ENCODE results near the gene METAP1. TPM values are rescaled to one million over a fixed set of nuclear protein-coding genes. Genes with fewer than 3 reads are reported as not detected.

Gene METAP1
- 76.8 and 106 TPM in 2 replicates for polyA plus RNA-seq (2011; rRNA removed)
- 38.1 and 39.0 TPM in 2 replicates for polyA plus RNA-seq (2012; cell fraction: cytosol; rRNA removed)
- 30.6 and 41.8 TPM in 2 replicates for polyA plus RNA-seq (2012; cell fraction: nucleus; rRNA removed)
- 60.6 to 68.2 TPM (median 64.5 TPM) in 3 replicates for polyA plus RNA-seq (2017; fragmentation: RNase III; extraction: RNeasy Plus Mini Kit Qiagen cat#74134 plus additional on column Dnase treatment)
- 38.8 and 46.9 TPM in 2 replicates for polyA minus RNA-seq (2011; rRNA and poly(A)+ RNA removed)

DNA sequence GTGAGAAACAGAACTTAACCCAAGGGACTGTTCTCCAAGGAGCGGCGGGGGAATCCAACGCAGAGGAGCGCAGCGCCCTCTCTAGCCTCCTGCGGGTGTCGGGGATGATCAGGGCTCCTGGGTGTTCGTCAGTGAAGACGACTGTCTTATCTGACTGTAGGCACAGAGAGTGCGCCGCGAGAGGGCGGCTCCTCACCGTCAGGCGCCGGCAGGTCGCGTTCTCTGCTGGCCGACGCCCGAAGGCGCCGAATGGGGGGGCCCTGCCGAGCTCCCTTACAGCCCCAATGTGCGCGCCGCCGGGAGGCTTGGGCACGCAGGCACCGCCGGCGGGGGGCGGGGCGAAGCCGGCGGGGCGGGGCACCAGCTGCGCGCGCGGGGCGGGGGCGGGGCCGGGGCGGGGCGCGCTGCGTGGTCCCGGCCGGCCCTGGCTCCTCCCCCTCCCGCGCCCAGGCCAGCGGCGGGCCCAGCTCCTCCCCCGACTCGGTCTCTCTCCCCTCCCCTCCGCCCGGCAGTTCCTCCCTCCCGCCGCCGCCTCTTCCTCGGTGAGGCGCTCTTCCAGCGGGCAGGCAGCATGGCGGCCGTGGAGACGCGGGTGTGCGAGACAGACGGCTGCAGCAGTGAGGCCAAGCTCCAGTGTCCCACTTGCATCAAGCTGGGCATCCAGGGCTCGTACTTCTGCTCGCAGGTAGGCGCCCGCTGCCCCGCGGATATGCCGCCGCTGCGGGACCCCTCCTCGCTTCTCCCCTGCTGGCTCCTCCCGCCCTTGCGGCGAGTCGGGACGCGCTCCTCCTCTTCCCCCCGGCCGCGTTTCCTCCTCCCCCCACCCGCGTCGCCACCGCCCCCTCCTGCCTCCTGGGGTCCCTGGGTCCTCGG lies at the start of gene METAP1:
METAP1 (plus strand) TSS at position 539 of the 873 bp plus-strand sequence; CDS start at position 572, 33 bp downstream.
- ChIA-PET POLR2A (interaction anchor here (0.6 to 1.9 kb wide), 16 partner anchors 11 to 852 kb away, joined by 3 to 37 read pairs (median 4); partner anchors contain the start of genes ADH5, EIF4E, RAP1GDS1 and STPG2), CTCF (interaction anchor here (0.6 to 5.3 kb wide), 41 partner anchors 9 to 734 kb away, joined by 3 to 79 read pairs (median 3); partner anchors contain the start of gene ADH5)
- H3K4me2 ChIP-seq, result peak within 1 kb of the TSS; percentile 87
- no peaks in the 10 kb centered on the region for H3K9me3 ChIP-seq
- H3K27ac ChIP-seq, result peak within 1 kb of the TSS; percentile 93 to 99
- ATAC-seq (peak; percentile 96), FAIRE-seq (no peak), DNase-seq (ENCODE audit: low read depth in 1 of 2, low spot score in 1 of 2) (peak; percentile 82 to 95)
- TF ChIP-seq CTCF (IDR thresholded peaks at IDR 0.05) (peak; percentile 82), GATA3 (IDR thresholded peaks at IDR 0.05; ENCODE audit: borderline replicate concordance) (peak; percentile 29; the same call in 1 of the 2 replicates), MAX (IDR thresholded peaks at IDR 0.05) (peak; percentile 54; the same call in 1 of the 2 replicates), JUN (IDR thresholded peaks at IDR 0.05) (peak in 1 of 2 experiments; percentile 69; a peak in 2 of 5 replicates), ELK1 (IDR thresholded peaks at IDR 0.05; ENCODE audit: low read depth, low read length) (no peak), SMC3 (IDR thresholded peaks at IDR 0.05) (peak; percentile 86), MAFK (IDR thresholded peaks at IDR 0.05; ENCODE audit: partially characterized antibody) (no peak), EHMT2 (IDR thresholded peaks at IDR 0.05; ENCODE audit: low read depth) (no peak), POLR2A (IDR thresholded peaks at IDR 0.05; ENCODE audit: low read length) (peak; percentile 88), RAD21 (conservative IDR thresholded peaks at IDR 0.05 in 1 of 2, IDR thresholded peaks at IDR 0.05 in 1 of 2) (peak; percentile 73 to 89), MYC (IDR thresholded peaks at IDR 0.05; ENCODE audit: borderline replicate concordance, low read length) (0 out of 2 replicates have a peak, but pooled peaks have one; percentile 34), PHF8 (IDR thresholded peaks at IDR 0.05; ENCODE audit: borderline replicate concordance, low read depth) (peak; percentile 44; the same call in 1 of the 2 replicates)
- TF ChIP-seq, protein P1, sequence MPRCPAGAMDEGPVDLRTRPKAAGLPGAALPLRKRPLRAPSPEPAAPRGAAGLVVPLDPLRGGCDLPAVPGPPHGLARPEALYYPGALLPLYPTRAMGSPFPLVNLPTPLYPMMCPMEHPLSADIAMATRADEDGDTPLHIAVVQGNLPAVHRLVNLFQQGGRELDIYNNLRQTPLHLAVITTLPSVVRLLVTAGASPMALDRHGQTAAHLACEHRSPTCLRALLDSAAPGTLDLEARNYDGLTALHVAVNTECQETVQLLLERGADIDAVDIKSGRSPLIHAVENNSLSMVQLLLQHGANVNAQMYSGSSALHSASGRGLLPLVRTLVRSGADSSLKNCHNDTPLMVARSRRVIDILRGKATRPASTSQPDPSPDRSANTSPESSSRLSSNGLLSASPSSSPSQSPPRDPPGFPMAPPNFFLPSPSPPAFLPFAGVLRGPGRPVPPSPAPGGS (IDR thresholded peaks at IDR 0.05), result 0 out of 3 replicates have a peak, but pooled peaks have one; percentile 46
- TF ChIP-seq, protein P2, sequence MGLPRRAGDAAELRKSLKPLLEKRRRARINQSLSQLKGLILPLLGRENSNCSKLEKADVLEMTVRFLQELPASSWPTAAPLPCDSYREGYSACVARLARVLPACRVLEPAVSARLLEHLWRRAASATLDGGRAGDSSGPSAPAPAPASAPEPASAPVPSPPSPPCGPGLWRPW (IDR thresholded peaks at IDR 0.05), result no peak
- peak within 1 kb of the TSS; percentile 91 for H3K4me3 ChIP-seq
- H3K4me1 ChIP-seq, result peaks cover 25% of the 10 kb centered on the region; the same call in 2 of the 3 replicates
- 0% methylated on average over 12 of the region's 94 CpGs for WGBS (ENCODE audit: missing lambda C conversion rate)

- TF ChIP-seq POLR2A (IDR thresholded peaks at IDR 0.05; ENCODE audit: low read length) (no peak), RARB (CRISPR knock-in tag; IDR thresholded peaks at IDR 0.05) (no peak), RAD21 (conservative IDR thresholded peaks at IDR 0.05 in 1 of 2, IDR thresholded peaks at IDR 0.05 in 1 of 2) (no peak), CHD4 (IDR thresholded peaks at IDR 0.05; ENCODE audit: borderline replicate concordance) (no peak), EP300 (IDR thresholded peaks at IDR 0.05) (no peak), POLR2AphosphoS2 (conservative IDR thresholded peaks at IDR 0.05; ENCODE audit: low read length) (no peak), NFE2L2 (conservative IDR thresholded peaks at IDR 0.05; ENCODE audit: low read length) (no peak)
- no peak for FAIRE-seq
- WGBS (ENCODE audit: missing lambda C conversion rate), result 80% methylated on average over 1 of the region's 1 CpG
Observed at GRCh38 chr4:98946359-98946758, 49.2 kb upstream of the METAP1 start.

More at GRCh38 chr4:98946359-98946758, 49.2 kb upstream of the METAP1 start:
- no peak overlapping the region for H3K27ac ChIP-seq
- no peak for DNase-seq (ENCODE audit: low read depth in 1 of 2, low spot score in 1 of 2)
- H3K4me2 ChIP-seq, result no peak overlapping the region
- H3K4me1 ChIP-seq, result no peaks in the 10 kb centered on the region
- no peak overlapping the region for H3K4me3 ChIP-seq
- ATAC-seq, result no peak
- ChIA-PET POLR2A (no interaction called here), CTCF (interaction anchor here (0.6 kb wide), 1 partner anchor 725 kb away, joined by 3 read pairs; no protein-coding TSS in a partner anchor)
- no peaks in the 10 kb centered on the region for H3K9me3 ChIP-seq

Measured in A549 (cell line).